ENCODE data around the gene JHY.

The JHY gene

GRCh38 chr11:123006860-123007542 lies 124.4 kb downstream of the JHY start:
- WGBS, 2 experiments = 86% methylated on average over 5 of the region's 5 CpGs
- no peaks in the 10 kb centered on the region for H3K36me3 ChIP-seq (ENCODE audit: control insufficient read depth, insufficient read depth, low read length)
- no peak overlapping the region for H3K27ac ChIP-seq (ENCODE audit: insufficient read depth, low read depth, low read length, poor library complexity, severe bottlenecking)
- H3K4me3 ChIP-seq (ENCODE audit: insufficient read depth, low read depth, low read length) = no peak overlapping the region
- no peaks in the 10 kb centered on the region for H3K4me1 ChIP-seq (ENCODE audit: control insufficient read depth, insufficient read depth, low read length)
- H3K9me3 ChIP-seq (ENCODE audit: control insufficient read depth, low read length) = no peaks in the 10 kb centered on the region
- H3K27me3 ChIP-seq (ENCODE audit: control insufficient read depth, insufficient read depth, low read length, poor library complexity, severe bottlenecking) = no peaks in the 10 kb centered on the region

Measured in ectodermal cell (in vitro differentiated cells).